Measurements from ENCODE around the gene SELL.
A peak's percentile ranks its signal among the peaks of the same experiment; 100 is the strongest.
"Not testable (repeated sequence)": the region's sequence is repeated elsewhere in the genome, so short reads cannot be mapped to it uniquely, and the experiment has no call there.

SELL gene

GRCh38 chr1:169711469-169712308 is at the start of gene SELL:
TSS of gene SELL (minus strand) at chr1:169711620. CDS start at chr1:169711498, 122 bp downstream.
- FAIRE-seq = peak; percentile 25

- no peak for FAIRE-seq
Observed at GRCh38 chr1:169759038-169759437, 47.6 kb upstream of the SELL start.

GRCh38 chr1:169753549-169753948 is 42.1 kb upstream of the SELL start:
- peak; percentile 6 for FAIRE-seq

- no peak for FAIRE-seq
Observed at GRCh38 chr1:169750041-169750440, 38.6 kb upstream of the SELL start.

GRCh38 chr1:169746550-169746949 is 35.1 kb upstream of the SELL start:
- no peak for FAIRE-seq

- FAIRE-seq = no peak
Observed at GRCh38 chr1:169745015-169745861, 33.8 kb upstream of the SELL start.

GRCh38 chr1:169741666-169742394 is 30.4 kb upstream of the SELL start:
- no peak for FAIRE-seq

- FAIRE-seq = no peak
Observed at GRCh38 chr1:169739980-169740379, 28.6 kb upstream of the SELL start.

GRCh38 chr1:169733924-169734323 is 22.5 kb upstream of the SELL start, which contains the start of gene SELE:
TSS of gene SELE (minus strand) at chr1:169734079. CDS start at chr1:169733612, 467 bp downstream.
- FAIRE-seq = no peak

GRCh38 chr1:169731446-169731845 is 20.0 kb upstream of the SELL start:
- no peak for FAIRE-seq

GRCh38 chr1:169729991-169730390 is 18.6 kb upstream of the SELL start:
- no peak for FAIRE-seq

GRCh38 chr1:169727307-169727706 is 15.9 kb upstream of the SELL start:
- FAIRE-seq = no peak

- no peak for FAIRE-seq
Observed at GRCh38 chr1:169726851-169727250, 15.4 kb upstream of the SELL start.

- FAIRE-seq = no peak
Observed at GRCh38 chr1:169725930-169726329, 14.5 kb upstream of the SELL start.

- no peak for FAIRE-seq
Observed at GRCh38 chr1:169724168-169724567, 12.7 kb upstream of the SELL start.

GRCh38 chr1:169723763-169724162 is 12.3 kb upstream of the SELL start:
- no peak for FAIRE-seq

- no peak for FAIRE-seq
Observed at GRCh38 chr1:169722779-169723178, 11.4 kb upstream of the SELL start.

- FAIRE-seq = not testable (repeated sequence)
Observed at GRCh38 chr1:169715100-169715499, 3.7 kb upstream of the SELL start.

- FAIRE-seq = not testable (repeated sequence)
Observed at GRCh38 chr1:169713090-169713489, 1.7 kb upstream of the SELL start.

GRCh38 chr1:169712309-169712631 is 850 bp upstream of the SELL start:
- no peak for FAIRE-seq

GRCh38 chr1:169708647-169709046 is 2.8 kb downstream of the SELL start:
- FAIRE-seq = no peak

- FAIRE-seq = no peak
Observed at GRCh38 chr1:169707912-169708604, 3.4 kb downstream of the SELL start.

- FAIRE-seq = no peak
Observed at GRCh38 chr1:169704797-169705196, 6.6 kb downstream of the SELL start.
